Erythroblast (primary cell): ENCODE measurements around the gene ASAP2.

Source experiments
- GATA1 ChIP-seq: IDR thresholded peaks from 2 replicates; pipeline ENCODE4 v1.6.1; 2011; ENCODE audit warnings: low read depth, mild to moderate bottlenecking, control low read depth, low read length, moderate library complexity
- POLR2A ChIP-seq: IDR thresholded peaks from 2 replicates; pipeline ENCODE4 v1.6.1; 2011; ENCODE audit warnings: mild to moderate bottlenecking, low read length

GRCh38 chr2:9258953-9259399 is 52.4 kb downstream of the ASAP2 start:
- no peak for TF ChIP-seq POLR2A
- no peak for TF ChIP-seq GATA1
